Islet of Langerhans (tissue), 1 donor: Measurements from ENCODE around the gene TRAPPC12.

Source experiments
- FAIRE-seq: peaks from one replicate; lab custom pipeline; 2011; peaks lifted over from hg19 to GRCh38; lab: Jason Lieb, UNC

Gene TRAPPC12

GRCh38 chr2:3408781-3409180, 29.3 kb downstream of the TRAPPC12 start:
- no peak for FAIRE-seq

- no peak for FAIRE-seq
Observed at GRCh38 chr2:3409627-3410170, 30.2 kb downstream of the TRAPPC12 start.

- FAIRE-seq = no peak
Observed at GRCh38 chr2:3411103-3411502, 31.6 kb downstream of the TRAPPC12 start.

GRCh38 chr2:3413697-3414096, 34.2 kb downstream of the TRAPPC12 start:
- no peak for FAIRE-seq

- FAIRE-seq = no peak
Observed at GRCh38 chr2:3414133-3414860, 34.8 kb downstream of the TRAPPC12 start.

- peak; percentile 21 for FAIRE-seq
Observed at GRCh38 chr2:3418766-3419404, 39.4 kb downstream of the TRAPPC12 start.

GRCh38 chr2:3420076-3420768, 40.7 kb downstream of the TRAPPC12 start:
- no peak for FAIRE-seq

- peak; percentile 88 for FAIRE-seq
Observed at GRCh38 chr2:3420769-3421397, 41.4 kb downstream of the TRAPPC12 start.

GRCh38 chr2:3421580-3421979, 42.1 kb downstream of the TRAPPC12 start:
- no peak for FAIRE-seq

GRCh38 chr2:3422161-3422779, 42.8 kb downstream of the TRAPPC12 start:
- FAIRE-seq = no peak

GRCh38 chr2:3423492-3424170, 44.1 kb downstream of the TRAPPC12 start:
- FAIRE-seq = no peak

GRCh38 chr2:3424171-3424795, 44.8 kb downstream of the TRAPPC12 start:
- FAIRE-seq = no peak

GRCh38 chr2:3426615-3427014, 47.1 kb downstream of the TRAPPC12 start:
- FAIRE-seq = no peak

GRCh38 chr2:3427272-3427671, 47.8 kb downstream of the TRAPPC12 start:
- FAIRE-seq = no peak

- no peak for FAIRE-seq
Observed at GRCh38 chr2:3428577-3428976, 49.1 kb downstream of the TRAPPC12 start.

GRCh38 chr2:3429066-3429610, 49.6 kb downstream of the TRAPPC12 start:
- no peak for FAIRE-seq

- FAIRE-seq = no peak
Observed at GRCh38 chr2:3430172-3430571, 50.7 kb downstream of the TRAPPC12 start.

- no peak for FAIRE-seq
Observed at GRCh38 chr2:3430740-3431490, 51.4 kb downstream of the TRAPPC12 start.

- no peak for FAIRE-seq
Observed at GRCh38 chr2:3432067-3432466, 52.6 kb downstream of the TRAPPC12 start.
